ENCODE measurements around the gene NUDT3. TPM values are rescaled to one million over a fixed set of nuclear protein-coding genes. Genes with fewer than 3 reads are reported as not detected.
"Not testable (repeated sequence)": the region's sequence is repeated elsewhere in the genome, so short reads cannot be mapped to it uniquely, and the experiment has no call there.

Gene NUDT3
- polyA plus RNA-seq, 4 donors, result 15.3 to 24.7 (median 19.3) TPM

GRCh38 chr6:34324738-34325444 is 67.6 kb downstream of the NUDT3 start:
- no peak for DNase-seq (ENCODE audit: low read depth in 4 of 4, low spot score in 3 of 4)

- DNase-seq (ENCODE audit: low read depth in 4 of 4, low spot score in 3 of 4), result not testable (repeated sequence)
Measured at GRCh38 chr6:34324221-34324620, 68.2 kb downstream of the NUDT3 start.

- no peak for DNase-seq (ENCODE audit: low read depth in 4 of 4, low spot score in 3 of 4)
Measured at GRCh38 chr6:34323300-34323699, 69.2 kb downstream of the NUDT3 start.

- no peak for DNase-seq (ENCODE audit: low read depth in 4 of 4, low spot score in 3 of 4)
Measured at GRCh38 chr6:34322732-34323131, 69.7 kb downstream of the NUDT3 start.

GRCh38 chr6:34321821-34322220 is 70.6 kb downstream of the NUDT3 start:
- DNase-seq (ENCODE audit: low read depth in 4 of 4, low spot score in 3 of 4), result no peak

GRCh38 chr6:34319471-34319885 is 73.0 kb downstream of the NUDT3 start:
- peak in 1 of 4 donors; percentile 36 for DNase-seq (ENCODE audit: low read depth in 4 of 4, low spot score in 3 of 4)

DNA sequence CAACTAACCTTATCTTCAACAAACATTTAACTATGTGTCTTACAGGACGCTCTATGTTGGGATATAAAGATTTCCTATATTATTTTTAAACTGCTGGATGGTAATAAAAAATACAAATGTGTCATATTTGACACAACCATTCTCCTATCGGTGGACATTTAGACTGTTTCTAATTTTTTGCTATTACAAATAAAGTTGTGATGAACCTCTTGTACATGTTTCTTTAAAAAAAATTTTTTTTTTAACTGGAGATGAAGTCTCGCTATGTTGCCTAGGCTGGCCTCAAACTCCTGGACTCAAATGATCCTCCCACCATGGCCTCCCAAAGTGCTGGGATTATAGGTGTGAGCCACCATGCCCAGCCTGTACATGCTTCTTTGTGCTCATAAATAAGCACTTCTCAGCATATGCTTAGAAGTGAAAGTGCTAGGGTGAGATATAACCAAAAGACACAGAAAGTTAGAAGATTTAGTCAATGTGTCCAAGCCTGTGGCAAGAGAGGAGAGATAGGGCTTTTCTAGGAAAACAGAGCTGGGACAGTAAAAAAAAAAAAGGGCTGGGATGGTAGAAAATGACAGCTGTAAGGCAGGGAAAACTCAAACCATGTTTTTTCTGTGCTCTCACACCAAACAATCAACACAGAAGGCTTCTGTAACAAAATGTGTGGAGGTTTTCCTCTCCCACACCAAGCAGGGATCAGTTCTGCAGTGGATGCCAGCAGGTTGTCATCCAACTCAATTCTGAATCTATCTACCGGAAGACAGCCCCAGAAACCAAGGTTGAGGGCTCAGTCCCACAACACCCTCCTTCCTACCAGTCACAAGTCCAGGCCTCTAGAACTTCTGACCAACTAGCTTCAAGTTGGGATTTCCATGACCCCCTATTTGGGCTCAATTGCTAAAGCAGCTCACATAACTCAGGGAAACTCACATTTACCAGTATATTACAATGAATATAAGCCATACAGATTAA is 73.7 kb downstream of the NUDT3 start:
- DNase-seq (ENCODE audit: low read depth in 4 of 4, low spot score in 3 of 4), result no peak

DNA sequence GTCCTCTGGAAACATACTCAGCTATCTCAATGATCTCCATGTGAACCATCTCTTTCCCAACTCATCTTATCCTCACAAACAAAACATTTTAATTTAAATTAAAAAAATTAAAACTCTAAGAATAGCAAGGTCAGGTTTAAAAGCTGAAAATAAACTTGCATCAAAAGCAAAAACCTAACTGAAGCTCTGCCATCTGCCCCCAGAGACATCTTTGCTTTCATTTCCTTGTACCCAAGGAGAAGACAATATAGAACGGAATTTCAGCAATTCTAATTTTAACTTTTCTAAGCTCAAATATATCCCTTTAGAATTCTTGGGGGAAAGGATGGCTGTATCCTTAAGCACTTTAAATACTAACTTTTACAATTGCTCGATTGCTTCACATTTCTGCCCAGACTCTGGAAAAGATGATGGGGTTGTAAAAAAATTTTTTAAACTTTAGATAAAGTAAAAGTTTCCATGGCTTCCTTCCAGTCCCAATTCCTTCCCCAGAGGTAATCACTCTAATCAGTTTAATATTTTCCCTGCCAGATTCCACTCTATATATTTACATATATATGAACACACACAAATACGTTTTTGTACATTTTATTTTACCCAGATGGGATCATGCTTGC is 74.5 kb downstream of the NUDT3 start:
- DNase-seq (ENCODE audit: low read depth in 4 of 4, low spot score in 3 of 4), result no peak

DNA sequence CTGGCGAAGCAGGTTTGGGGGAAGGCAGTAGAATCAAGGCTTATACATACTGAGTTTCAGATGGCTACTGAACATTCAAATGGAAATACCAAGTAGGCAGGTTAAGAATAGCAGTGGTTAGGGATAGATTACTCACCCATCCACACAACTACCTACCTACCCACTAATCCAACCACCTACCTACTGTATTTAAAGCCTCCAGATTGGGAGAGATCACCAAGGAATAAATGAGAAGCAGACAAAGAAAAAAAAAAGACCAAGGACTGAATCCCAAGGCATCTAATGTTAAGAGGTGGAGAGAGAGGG is 75.3 kb downstream of the NUDT3 start:
- no peak for DNase-seq (ENCODE audit: low read depth in 4 of 4, low spot score in 3 of 4)

GRCh38 chr6:34316431-34317171 is 75.9 kb downstream of the NUDT3 start:
- no peak for DNase-seq (ENCODE audit: low read depth in 4 of 4, low spot score in 3 of 4)

DNA sequence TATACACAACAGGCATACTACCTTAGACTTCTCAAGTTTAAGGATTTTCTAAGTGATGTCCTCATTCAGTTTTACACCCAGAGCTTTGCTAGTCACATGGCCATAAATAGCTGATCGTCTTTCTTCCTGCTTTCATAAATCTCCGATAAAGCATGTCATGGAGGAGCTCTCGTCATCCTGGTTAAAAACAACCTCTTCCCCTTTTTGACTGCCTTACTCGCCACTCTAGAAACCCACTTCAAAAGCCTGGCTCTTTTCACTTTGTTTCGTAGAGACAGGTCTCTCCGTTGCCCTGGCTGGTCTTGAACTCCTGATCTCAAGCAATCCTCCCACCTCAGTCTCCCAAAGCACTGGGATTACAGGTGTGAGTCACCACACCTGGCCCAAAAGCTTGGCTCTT is 76.7 kb downstream of the NUDT3 start:
- no peak for DNase-seq (ENCODE audit: low read depth in 4 of 4, low spot score in 3 of 4)

DNA sequence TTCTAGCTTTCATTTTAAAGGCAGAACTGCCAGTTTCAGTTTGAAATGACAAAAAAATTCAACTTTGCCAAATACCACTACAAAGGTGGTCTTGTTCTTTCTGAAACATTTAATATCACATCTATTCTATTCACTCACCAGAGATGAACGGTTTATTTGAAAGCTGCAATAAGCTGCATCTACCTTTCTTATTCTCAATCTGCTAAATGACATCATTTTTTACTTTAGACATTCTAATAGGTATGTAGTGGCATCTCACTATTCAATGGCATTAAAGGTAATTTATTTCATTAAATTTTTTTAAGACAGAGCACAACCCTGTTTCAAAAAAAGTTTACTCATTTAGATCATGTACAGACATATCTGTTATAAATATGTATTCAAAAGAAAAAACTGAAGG is 77.2 kb downstream of the NUDT3 start:
- no peak for DNase-seq (ENCODE audit: low read depth in 4 of 4, low spot score in 3 of 4)

DNA sequence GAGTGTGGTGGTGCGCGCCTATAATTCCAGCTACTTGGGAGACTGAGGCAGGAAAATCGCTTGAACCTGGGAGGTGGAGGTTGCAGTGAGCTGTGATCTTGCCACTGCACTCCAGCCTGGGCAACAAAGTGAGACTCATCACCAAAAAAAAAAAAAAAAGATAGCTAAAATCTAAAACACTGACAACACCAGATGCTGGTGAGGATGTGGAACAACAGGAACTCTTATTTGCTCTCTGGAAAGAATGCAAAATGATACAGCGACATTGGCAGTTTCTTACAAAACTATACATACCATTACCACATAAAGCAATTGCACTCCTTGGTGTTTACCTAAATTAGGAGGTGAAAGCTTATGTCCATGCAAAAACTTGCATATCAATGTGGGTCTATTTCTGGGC is 80.2 kb downstream of the NUDT3 start:
- no peak for DNase-seq (ENCODE audit: low read depth in 4 of 4, low spot score in 3 of 4)

DNA sequence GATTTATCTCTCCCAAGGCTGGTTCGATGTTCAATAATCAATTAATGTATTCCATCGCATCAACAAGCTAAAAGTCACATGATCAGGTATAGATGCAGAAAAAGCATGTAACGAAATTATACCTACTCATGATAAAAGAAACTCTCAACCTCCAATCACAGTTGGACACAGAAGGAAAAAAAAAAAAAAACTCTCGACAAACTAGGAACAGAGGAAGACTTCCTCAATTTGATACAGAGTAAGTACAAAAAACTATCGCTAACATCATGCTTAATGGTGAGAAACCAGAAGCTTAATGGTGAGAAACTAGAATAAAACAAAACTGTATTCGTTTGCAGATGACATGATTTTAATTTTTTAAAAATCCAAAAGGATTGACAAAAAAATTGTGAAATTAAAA is 81.7 kb downstream of the NUDT3 start:
- no peak for DNase-seq (ENCODE audit: low read depth in 4 of 4, low spot score in 3 of 4)

- no peak for DNase-seq (ENCODE audit: low read depth in 4 of 4, low spot score in 3 of 4)
Measured at GRCh38 chr6:34308483-34308882, 84.0 kb downstream of the NUDT3 start.

DNA sequence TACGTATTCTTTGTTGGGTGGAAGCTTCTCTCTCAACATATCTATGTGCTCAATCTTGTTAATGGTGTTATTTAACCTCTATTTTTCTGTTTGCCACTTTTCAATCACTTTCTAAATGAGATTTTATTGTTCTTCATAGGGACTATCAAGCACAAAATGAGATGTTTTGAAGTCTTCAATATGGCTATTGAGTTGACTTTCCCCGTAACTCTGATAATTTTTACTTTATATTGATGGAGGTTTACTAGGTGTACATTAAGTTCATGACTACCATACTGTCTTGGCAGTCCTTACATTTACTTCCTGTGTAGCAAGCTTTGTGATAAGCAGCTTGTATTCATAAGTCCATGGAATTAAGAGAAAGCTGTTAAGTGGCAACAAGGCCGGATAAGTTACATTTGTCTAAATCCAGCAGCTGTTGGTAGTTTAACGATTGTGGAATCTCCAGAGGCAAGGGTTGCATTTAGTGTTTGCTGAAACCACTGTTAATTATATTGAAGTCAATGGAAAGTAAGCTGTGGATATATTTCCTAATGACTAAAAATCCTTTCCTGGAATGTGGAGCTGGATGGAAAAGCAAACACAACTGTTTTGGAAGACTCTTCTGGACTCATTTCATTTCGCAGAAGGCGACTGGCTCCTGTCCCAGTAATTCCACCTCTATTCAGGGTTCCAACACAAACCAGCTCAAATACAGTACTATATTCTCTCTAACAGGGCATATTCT is 86.3 kb downstream of the NUDT3 start:
- peak in 1 of 4 donors; percentile 51 for DNase-seq (ENCODE audit: low read depth in 4 of 4, low spot score in 3 of 4)

GRCh38 chr6:34305497-34305896 is 87.0 kb downstream of the NUDT3 start:
- no peak for DNase-seq (ENCODE audit: low read depth in 4 of 4, low spot score in 3 of 4)

DNA sequence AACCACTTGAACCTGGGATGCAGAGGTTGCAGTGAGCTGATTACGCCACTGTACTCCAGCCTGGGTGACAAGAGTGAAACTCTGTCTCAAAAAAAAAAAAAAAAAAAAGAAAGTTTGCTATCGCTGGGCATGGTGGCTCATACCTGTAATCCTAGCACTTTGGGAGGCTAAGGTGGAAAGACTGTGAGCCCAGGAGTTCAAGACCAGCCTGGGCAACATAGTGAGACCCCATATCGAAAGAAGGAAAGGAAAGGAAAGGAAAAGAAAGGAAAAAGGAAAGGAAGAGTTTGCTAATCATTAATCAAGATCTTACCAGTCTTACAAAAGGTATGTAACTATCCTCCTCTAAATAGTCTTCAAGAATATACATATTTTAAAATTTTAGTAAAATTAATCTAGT is 88.3 kb downstream of the NUDT3 start:
- no peak for DNase-seq (ENCODE audit: low read depth in 4 of 4, low spot score in 3 of 4)

DNA sequence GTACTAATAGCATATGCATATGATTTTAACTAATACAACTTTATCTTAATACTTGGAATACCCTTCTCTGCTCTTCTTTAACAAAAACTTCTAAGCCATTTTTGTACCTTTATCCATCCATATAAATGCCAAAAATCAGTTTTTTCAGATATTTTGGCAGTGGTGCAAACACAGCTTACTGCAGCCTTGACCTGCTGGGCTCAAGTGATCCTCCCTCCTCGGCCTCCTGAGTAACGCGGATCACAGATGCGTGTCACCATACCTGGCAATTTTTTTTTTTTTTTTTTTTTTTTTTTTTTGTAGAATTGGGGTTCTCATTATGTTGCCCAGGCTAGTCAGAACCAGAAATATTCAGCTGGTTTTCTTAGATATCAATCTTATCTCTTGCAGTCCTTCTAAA is 89.5 kb downstream of the NUDT3 start:
- DNase-seq (ENCODE audit: low read depth in 4 of 4, low spot score in 3 of 4), result no peak

DNA sequence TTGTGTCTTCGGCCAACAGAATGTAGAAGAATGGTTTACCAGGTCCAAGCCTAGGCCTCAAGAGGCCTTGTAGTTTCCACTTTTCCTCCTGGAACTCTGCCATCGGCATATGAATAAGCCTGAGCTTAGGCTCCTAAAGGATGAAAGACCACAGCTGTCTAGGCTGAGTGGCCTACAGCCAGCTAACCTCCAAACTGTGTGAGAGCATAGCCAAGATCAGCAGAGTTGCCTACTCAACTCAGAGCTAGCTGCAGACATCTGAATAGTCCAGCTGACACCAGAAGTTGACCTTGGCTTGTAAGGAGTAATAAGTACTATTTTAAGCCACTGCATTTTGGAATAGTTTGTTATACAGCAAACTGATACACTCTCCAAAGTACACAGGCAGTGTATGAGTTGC is 91.1 kb downstream of the NUDT3 start:
- DNase-seq (ENCODE audit: low read depth in 4 of 4, low spot score in 3 of 4), result peak in 1 of 4 donors; percentile 37

Measured in left renal pelvis (tissue), 4 donors.